Stimulated activated effector memory CD8-positive, alpha-beta T cell treated with anti-CD3 and anti-CD28 coated beads, Interleukin-12 subunit alpha, Interleukin-12 subunit beta, amount 100 ng/mL, for 72 hours (primary cell): ENCODE measurements around the gene POLR1A.
"Not testable (repeated sequence)": the region's sequence is repeated elsewhere in the genome, so short reads cannot be mapped to it uniquely, and the experiment has no call there.

Source experiments
- ATAC-seq: fragments of 150-1000 bp; cut with Tn5 transposase; 2 replicates; pipeline ENCODE4 v1.10.0; 2021
- DNase-seq, 2 donors: peaks; one replicate each; pipeline ENCODE4 v3.0.0; 2021 to 2022; ENCODE audit warnings: low spot score in 2 of 2
- H3K27ac Mint-ChIP-seq: one replicate; pipeline ENCODE4 v1.8.0; 2022; ENCODE audit warnings: mild to moderate bottlenecking, mixed read lengths
- H3K36me3 Mint-ChIP-seq: one replicate; pipeline ENCODE4 v1.8.0; 2022; ENCODE audit warnings: mild to moderate bottlenecking, mixed read lengths
- H3K4me1 Mint-ChIP-seq: one replicate; pipeline ENCODE4 v1.8.0; 2022; ENCODE audit warnings: mixed read lengths
- H3K4me3 Mint-ChIP-seq: one replicate; pipeline ENCODE4 v1.8.0; 2022; ENCODE audit warnings: mild to moderate bottlenecking, mixed read lengths
- H3K9me3 Mint-ChIP-seq: one replicate; pipeline ENCODE4 v1.8.0; 2022; ENCODE audit warnings: mixed read lengths

Gene POLR1A

GRCh38 chr2:85997017-85997970, 108.4 kb downstream of the POLR1A start:
- DNase-seq, result no peak
- Mint-ChIP-seq H3K4me1 (peaks cover 69% of the 10 kb centered on the region), H3K27ac (peak overlapping the region; percentile 67), H3K9me3 (peaks cover 3% of the 10 kb centered on the region), H3K36me3 (peaks cover 6% of the 10 kb centered on the region), H3K4me3 (no peak overlapping the region)
- no peak for ATAC-seq

- Mint-ChIP-seq H3K9me3 (peaks cover 3% of the 10 kb centered on the region), H3K4me1 (peaks cover 69% of the 10 kb centered on the region), H3K36me3 (peaks cover 6% of the 10 kb centered on the region), H3K4me3 (no peak overlapping the region), H3K27ac (peak overlapping the region; percentile 67)
- DNase-seq (no peak), ATAC-seq (no peak)
These were observed 109.1 kb downstream of the POLR1A start for GRCh38 chr2:85996591-85996990.

- H3K4me3 Mint-ChIP-seq, result no peak overlapping the region
- peak overlapping the region; percentile 67 for H3K27ac Mint-ChIP-seq
- H3K36me3 Mint-ChIP-seq, result peaks cover 2% of the 10 kb centered on the region
- ATAC-seq (no peak), DNase-seq (no peak)
- peaks cover 3% of the 10 kb centered on the region for H3K9me3 Mint-ChIP-seq
- peaks cover 66% of the 10 kb centered on the region for H3K4me1 Mint-ChIP-seq
These were observed 109.8 kb downstream of the POLR1A start for GRCh38 chr2:85995648-85996529.

- Mint-ChIP-seq H3K4me1 (peaks cover 58% of the 10 kb centered on the region), H3K4me3 (peak overlapping the region; percentile 39), H3K36me3 (no peaks in the 10 kb centered on the region), H3K9me3 (peaks cover under 1% of the 10 kb centered on the region), H3K27ac (peak overlapping the region; percentile 73)
- ATAC-seq (no peak), DNase-seq (no peak)
These were observed 110.6 kb downstream of the POLR1A start for GRCh38 chr2:85994897-85995647.

GRCh38 chr2:85994421-85994777, 111.3 kb downstream of the POLR1A start:
- ATAC-seq, result peak; percentile 38
- H3K9me3 Mint-ChIP-seq, result no peaks in the 10 kb centered on the region
- H3K4me3 Mint-ChIP-seq, result peak overlapping the region; percentile 39
- H3K36me3 Mint-ChIP-seq, result no peaks in the 10 kb centered on the region
- no peak for DNase-seq
- peaks cover 51% of the 10 kb centered on the region for H3K4me1 Mint-ChIP-seq
- H3K27ac Mint-ChIP-seq, result peak overlapping the region; percentile 73

- Mint-ChIP-seq H3K27ac (no peak overlapping the region), H3K4me3 (no peak overlapping the region), H3K4me1 (peaks cover 39% of the 10 kb centered on the region), H3K36me3 (no peaks in the 10 kb centered on the region), H3K9me3 (no peaks in the 10 kb centered on the region)
- DNase-seq (no peak), ATAC-seq (no peak)
These were observed 113.1 kb downstream of the POLR1A start for GRCh38 chr2:85992611-85993010.

- ATAC-seq, H3K9me3 Mint-ChIP-seq, DNase-seq, H3K4me3 Mint-ChIP-seq, H3K36me3 Mint-ChIP-seq, H3K27ac Mint-ChIP-seq: not testable (repeated sequence)
- H3K4me1 Mint-ChIP-seq, result peaks cover 35% of the 10 kb centered on the region
These were observed 113.6 kb downstream of the POLR1A start for GRCh38 chr2:85992053-85992452.

GRCh38 chr2:85990084-85990483, 115.6 kb downstream of the POLR1A start:
- ATAC-seq (no peak), DNase-seq (peak in 1 of 2 donors; percentile 25)
- H3K4me1 Mint-ChIP-seq, result peaks cover 20% of the 10 kb centered on the region
- peak overlapping the region; percentile 20 for H3K27ac Mint-ChIP-seq
- H3K9me3 Mint-ChIP-seq, result no peaks in the 10 kb centered on the region
- H3K4me3 Mint-ChIP-seq, result no peak overlapping the region
- no peaks in the 10 kb centered on the region for H3K36me3 Mint-ChIP-seq

GRCh38 chr2:85989288-85989865, 116.3 kb downstream of the POLR1A start:
- DNase-seq, result no peak
- peak overlapping the region; percentile 78 for H3K27ac Mint-ChIP-seq
- no peak for ATAC-seq
- no peak overlapping the region for H3K4me3 Mint-ChIP-seq
- H3K9me3 Mint-ChIP-seq, result no peaks in the 10 kb centered on the region
- H3K4me1 Mint-ChIP-seq, result peaks cover 13% of the 10 kb centered on the region
- H3K36me3 Mint-ChIP-seq, result no peaks in the 10 kb centered on the region

- DNase-seq (peak in 1 of 2 donors; percentile 39), ATAC-seq (no peak)
- H3K36me3 Mint-ChIP-seq, result no peaks in the 10 kb centered on the region
- H3K4me3 Mint-ChIP-seq, result no peak overlapping the region
- peak overlapping the region; percentile 78 for H3K27ac Mint-ChIP-seq
- H3K4me1 Mint-ChIP-seq, result peaks cover 8% of the 10 kb centered on the region
- H3K9me3 Mint-ChIP-seq, result no peaks in the 10 kb centered on the region
These were observed 116.8 kb downstream of the POLR1A start for GRCh38 chr2:85988914-85989270.

GRCh38 chr2:85988175-85988913, 117.3 kb downstream of the POLR1A start:
- Mint-ChIP-seq H3K4me1 (peaks cover 5% of the 10 kb centered on the region), H3K27ac (peak overlapping the region; percentile 78), H3K4me3 (no peak overlapping the region), H3K36me3 (no peaks in the 10 kb centered on the region), H3K9me3 (no peaks in the 10 kb centered on the region)
- DNase-seq (peak in 1 of 2 donors; percentile 33), ATAC-seq (no peak)

GRCh38 chr2:85987266-85988174, 118.2 kb downstream of the POLR1A start:
- Mint-ChIP-seq H3K9me3 (no peaks in the 10 kb centered on the region), H3K4me3 (no peak overlapping the region), H3K27ac (no peak overlapping the region), H3K36me3 (no peaks in the 10 kb centered on the region), H3K4me1 (peaks cover 5% of the 10 kb centered on the region)
- peak in 1 of 2 donors; percentile 35 for DNase-seq
- no peak for ATAC-seq

GRCh38 chr2:85986121-85986520, 119.6 kb downstream of the POLR1A start:
- DNase-seq (no peak), ATAC-seq (no peak)
- H3K27ac Mint-ChIP-seq, result no peak overlapping the region
- no peak overlapping the region for H3K4me3 Mint-ChIP-seq
- H3K9me3 Mint-ChIP-seq, result no peaks in the 10 kb centered on the region
- H3K4me1 Mint-ChIP-seq, result peaks cover 5% of the 10 kb centered on the region
- no peaks in the 10 kb centered on the region for H3K36me3 Mint-ChIP-seq
